Endothelial cell of umbilical vein (primary cell): ENCODE data around the gene NANS. TPM values are rescaled to one million over a fixed set of nuclear protein-coding genes. Genes with fewer than 3 reads are reported as not detected.

Experiments
- BruUV-seq: library from RNA; stranded (reverse); fragments of 400-500 nt; replicated peaks from 2 replicates; lab custom pipeline; 2021; lab: Mats Ljungman, UMichigan
- CTCF ChIA-PET: fragments of 300-600, 350-600 bp; sonication (Branson Sonifier 250); formaldehyde crosslinking; loops from one replicate; lab custom pipeline; 2021; ENCODE audit warnings: antibody characterized with exemption, inconsistent platforms; lab: Charles Lee
- POLR2A ChIA-PET: fragments of 300-600, 350-600 bp; sonication (Branson Sonifier 250); formaldehyde crosslinking; loops from one replicate; lab custom pipeline; 2021; ENCODE audit warnings: antibody characterized with exemption, inconsistent platforms; lab: Charles Lee
- DNase-seq: peaks from one replicate; pipeline ENCODE4 v3.0.0-alpha.2; 2011; ENCODE audit warnings: low read depth, low spot score
- FAIRE-seq: peaks from 2 replicates; lab custom pipeline; 2011; peaks lifted over from hg19 to GRCh38; lab: Jason Lieb, UNC
- H2AFZ ChIP-seq: 2 replicates; pipeline ENCODE4 v1.6.0; 2012; ENCODE audit warnings: low read depth, low read length, control low read depth, inconsistent platforms
- H3K27ac ChIP-seq: 2 replicates; pipeline ENCODE4 v1.5.1; 2011; ENCODE audit warnings: low read depth, mild to moderate bottlenecking, control low read depth, low read length, moderate library complexity; ENCODE audit not compliant: insufficient read depth
- H3K27me3 ChIP-seq, 2 experiments: 2 replicates each; pipeline versions ENCODE4 v1.6.0 to v1.6.1; 2011; ENCODE audit warnings: low read length in 2 of 2, mixed read lengths in 1 of 2; ENCODE audit not compliant: control insufficient read depth in 2 of 2, insufficient read depth in 2 of 2
- H3K36me3 ChIP-seq, 2 experiments: 2 replicates in 1 of 2; 3 replicates in 1 of 2; pipeline ENCODE4 v1.5.1; 2011; ENCODE audit warnings: low read length in 2 of 2, mild to moderate bottlenecking in 1 of 2, moderate library complexity in 1 of 2; ENCODE audit not compliant: control insufficient read depth in 2 of 2, insufficient read depth in 2 of 2; ENCODE audit errors: extremely low read depth in 1 of 2
- H3K4me1 ChIP-seq: 3 replicates; pipeline ENCODE4 v1.5.1; 2011; ENCODE audit warnings: mild to moderate bottlenecking, low read length; ENCODE audit not compliant: control insufficient read depth, insufficient read depth; ENCODE audit errors: extremely low read depth
- H3K4me2 ChIP-seq: 2 replicates; pipeline ENCODE4 v1.6.1; 2011; ENCODE audit warnings: low read length, control low read depth, mixed read lengths; ENCODE audit not compliant: insufficient read depth
- H3K4me3 ChIP-seq, 3 experiments: fragments of 200-600 bp in 1 of 3; sonication (generic), shearing (Covaris generic) in 1 of 3; replicated peaks in 1 of 3; 2 replicates each; pipeline ENCODE4 v1.5.1; 2011 to 2016; ENCODE audit warnings: control low read depth in 3 of 3, low read length in 3 of 3, mild to moderate bottlenecking in 2 of 3, inconsistent platforms in 1 of 3, low read depth in 1 of 3, moderate library complexity in 1 of 3; ENCODE audit not compliant: insufficient read depth in 1 of 3
- H3K79me2 ChIP-seq: 2 replicates; pipeline ENCODE4 v1.6.0; 2012; ENCODE audit warnings: low read length, inconsistent platforms; ENCODE audit not compliant: control insufficient read depth, insufficient read depth
- H3K9ac ChIP-seq: replicated peaks from 2 replicates; pipeline ENCODE3; 2011; ENCODE audit warnings: low read length, control low read depth; ENCODE audit not compliant: insufficient read depth; ENCODE audit errors: extremely low read depth
- H3K9me1 ChIP-seq: replicated peaks from 3 replicates; pipeline ENCODE4 v1.6.0; 2011; ENCODE audit warnings: mild to moderate bottlenecking, low read length; ENCODE audit not compliant: control insufficient read depth, insufficient read depth; ENCODE audit errors: extremely low read depth
- H3K9me3 ChIP-seq: replicated peaks from 2 replicates; pipeline ENCODE4 v1.5.1; 2012; ENCODE audit warnings: low read length, inconsistent platforms; ENCODE audit not compliant: control insufficient read depth, insufficient read depth
- H4K20me1 ChIP-seq: replicated peaks from 2 replicates; pipeline ENCODE3; 2011; ENCODE audit warnings: mild to moderate bottlenecking, low read length; ENCODE audit not compliant: control insufficient read depth, insufficient read depth; ENCODE audit errors: extremely low read depth
- EZH2 ChIP-seq: IDR thresholded peaks from 2 replicates; pipeline ENCODE4 v1.6.1; 2012; ENCODE audit warnings: borderline replicate concordance, low read depth, mild to moderate bottlenecking, moderate library complexity, low read length, inconsistent platforms; ENCODE audit not compliant: severe bottlenecking
- FOS ChIP-seq: IDR thresholded peaks from 2 replicates; pipeline ENCODE4 v1.6.1; 2011; ENCODE audit warnings: mild to moderate bottlenecking, low read length, moderate library complexity, borderline replicate concordance; ENCODE audit not compliant: insufficient read depth
- GATA2 ChIP-seq: IDR thresholded peaks from 2 replicates; pipeline ENCODE4 v1.7.0; 2011; ENCODE audit warnings: low read depth, mild to moderate bottlenecking, moderate library complexity, mixed read lengths, low read length; ENCODE audit not compliant: insufficient read length, insufficient read depth
- JUN ChIP-seq: IDR thresholded peaks from 2 replicates; pipeline ENCODE4 v1.6.1; 2011; ENCODE audit warnings: borderline replicate concordance, low read depth; ENCODE audit not compliant: insufficient read length, insufficient read depth
- MYC ChIP-seq: IDR thresholded peaks from one replicate; pipeline ENCODE4 v1.6.1; 2011; ENCODE audit warnings: mild to moderate bottlenecking, low read depth, low read length
- POLR2A ChIP-seq: IDR thresholded peaks from 2 replicates; pipeline ENCODE4 v1.6.1; 2012; ENCODE audit warnings: low read depth, mild to moderate bottlenecking, control low read depth, low read length
- POLR2AphosphoS5 ChIP-seq: IDR thresholded peaks from 2 replicates; pipeline ENCODE4 v1.6.1; 2012; ENCODE audit warnings: low read depth, mild to moderate bottlenecking, control low read depth, low read length, moderate library complexity; ENCODE audit not compliant: insufficient read depth
- dilution Hi-C: fragments of 300-500 bp; cut with MboI; formaldehyde crosslinking; loops from one replicate; pipeline ENCODE4 v1.15.0; 2019; ENCODE audit warnings: low sequenced_read_pairs; ENCODE audit not compliant: extremely low pct_ligation_motif_present
- intact Hi-C: fragments of 100-400 bp; cut with micrococcal nuclease; formaldehyde crosslinking; loops from one replicate; pipeline ENCODE4 v1.10.0; 2022
- polyA plus RNA-seq, 4 experiments: library from polyadenylated mRNA; depleted of rRNA in 3 of 4; stranded (reverse) in 3 of 4; unstranded in 1 of 4; fragments of >200 nt; gene quantifications; 2 replicates each; pipeline versions ENCODE4 v1.2.1 to v1.2.3, GENCODE V29; 2011 to 2012; ENCODE audit warnings: missing spikeins in 1 of 4
- total RNA-seq: library from RNA; stranded (reverse); gene quantifications from 2 replicates; pipeline ENCODE4 v1.2.3, GENCODE V29; 2021
- TF ChIP-seq, protein P1 (sequence below): IDR thresholded peaks from 2 replicates; pipeline ENCODE4 v1.6.1; 2011; ENCODE audit not compliant: insufficient read depth, insufficient read length
- TF ChIP-seq, protein P2 (sequence below), 2 donors: IDR thresholded peaks; 1 replicate in 1 of 2; 2 replicates in 1 of 2; pipeline ENCODE4 v1.5.1; 2011; ENCODE audit warnings: low read length in 2 of 2, mild to moderate bottlenecking in 2 of 2, moderate library complexity in 2 of 2, control low read depth in 1 of 2, inconsistent platforms in 1 of 2, low read depth in 1 of 2; ENCODE audit not compliant: insufficient read depth in 1 of 2; ENCODE audit errors: extremely low read depth in 1 of 2

The NANS gene
- total and polyA plus RNA-seq, 2 donors (not counting 3 experiments of a cell fraction or from before 2014, with no cell fraction given) = 85.1 to 108 TPM

DNA sequence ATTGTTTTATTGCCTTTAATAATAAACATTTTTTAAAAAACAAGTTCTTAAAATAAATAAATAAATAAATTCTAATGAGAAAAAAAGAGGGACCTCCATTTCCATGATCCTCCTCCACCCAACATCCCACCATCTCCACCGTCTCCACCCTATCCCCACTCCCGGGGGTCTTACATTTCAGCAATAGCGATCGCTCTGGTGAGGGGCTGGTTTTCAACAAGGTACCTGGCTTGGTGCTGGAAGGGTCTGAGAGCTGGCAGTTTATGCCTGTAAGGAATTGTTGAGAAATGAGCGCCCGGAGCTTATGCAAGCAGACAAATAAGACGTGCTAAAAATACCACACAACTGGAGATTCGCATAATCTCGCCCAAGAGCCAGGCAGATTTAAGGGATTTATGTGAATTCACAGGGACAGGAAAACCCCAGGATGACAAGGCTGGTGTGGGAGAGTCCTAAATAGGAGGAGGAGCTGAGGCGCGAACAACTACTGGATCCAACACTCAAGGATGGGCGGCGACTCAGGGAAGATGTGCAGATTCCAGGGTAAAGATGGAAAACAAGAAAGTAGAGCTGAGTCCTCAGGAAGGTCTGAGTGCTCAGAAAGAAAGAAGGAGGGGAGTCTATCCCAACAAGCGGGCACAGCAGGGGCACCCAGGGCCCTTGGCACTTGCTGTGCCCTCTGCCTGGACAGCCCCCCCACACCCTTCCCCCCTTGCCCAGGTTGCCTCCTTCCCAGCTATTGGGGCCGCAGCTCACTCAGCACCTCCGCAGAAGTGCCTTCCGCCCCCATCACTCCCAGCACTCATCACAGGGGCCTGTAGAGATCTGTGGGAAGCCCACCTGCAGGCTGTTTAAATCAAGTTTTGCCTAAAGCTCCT lies 35.4 kb downstream of the NANS start:
- dilution Hi-C loops (no loop called here), intact Hi-C loops (no loop called here)
- no peak for DNase-seq
- Histone ChIP-seq H3K4me3 (no peak overlapping the region), H4K20me1 (no peaks in the 10 kb centered on the region), H3K27ac (no peak overlapping the region), H3K9me1 (no peaks in the 10 kb centered on the region), H2AFZ (no peak overlapping the region), H3K27me3 (no peaks in the 10 kb centered on the region), H3K36me3 (no peaks in the 10 kb centered on the region), H3K9ac (no peak overlapping the region), H3K4me2 (no peak overlapping the region), H3K79me2 (no peaks in the 10 kb centered on the region), H3K9me3 (no peaks in the 10 kb centered on the region), H3K4me1 (peaks cover 3% of the 10 kb centered on the region)
- TF ChIP-seq MYC (no peak), EZH2 (no peak), POLR2A (no peak), JUN (no peak), GATA2 (no peak), POLR2AphosphoS5 (no peak), FOS (no peak)
- TF ChIP-seq, protein P1, sequence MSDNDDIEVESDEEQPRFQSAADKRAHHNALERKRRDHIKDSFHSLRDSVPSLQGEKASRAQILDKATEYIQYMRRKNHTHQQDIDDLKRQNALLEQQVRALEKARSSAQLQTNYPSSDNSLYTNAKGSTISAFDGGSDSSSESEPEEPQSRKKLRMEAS = no peak
- TF ChIP-seq, protein P2, sequence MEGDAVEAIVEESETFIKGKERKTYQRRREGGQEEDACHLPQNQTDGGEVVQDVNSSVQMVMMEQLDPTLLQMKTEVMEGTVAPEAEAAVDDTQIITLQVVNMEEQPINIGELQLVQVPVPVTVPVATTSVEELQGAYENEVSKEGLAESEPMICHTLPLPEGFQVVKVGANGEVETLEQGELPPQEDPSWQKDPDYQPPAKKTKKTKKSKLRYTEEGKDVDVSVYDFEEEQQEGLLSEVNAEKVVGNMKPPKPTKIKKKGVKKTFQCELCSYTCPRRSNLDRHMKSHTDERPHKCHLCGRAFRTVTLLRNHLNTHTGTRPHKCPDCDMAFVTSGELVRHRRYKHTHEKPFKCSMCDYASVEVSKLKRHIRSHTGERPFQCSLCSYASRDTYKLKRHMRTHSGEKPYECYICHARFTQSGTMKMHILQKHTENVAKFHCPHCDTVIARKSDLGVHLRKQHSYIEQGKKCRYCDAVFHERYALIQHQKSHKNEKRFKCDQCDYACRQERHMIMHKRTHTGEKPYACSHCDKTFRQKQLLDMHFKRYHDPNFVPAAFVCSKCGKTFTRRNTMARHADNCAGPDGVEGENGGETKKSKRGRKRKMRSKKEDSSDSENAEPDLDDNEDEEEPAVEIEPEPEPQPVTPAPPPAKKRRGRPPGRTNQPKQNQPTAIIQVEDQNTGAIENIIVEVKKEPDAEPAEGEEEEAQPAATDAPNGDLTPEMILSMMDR (IDR thresholded peaks at IDR 0.05; ENCODE audit: extremely low read depth in 1 of 2, insufficient read depth in 1 of 2, low read depth in 1 of 2, low read length in 2 of 2) = no peak
- no TSS peak for BruUV-seq
- no peak for FAIRE-seq
- ChIA-PET POLR2A (no interaction called here), CTCF (interaction anchor here (1.2 to 2.0 kb wide), 2 partner anchors 18 to 22 kb away, joined by 3 to 6 read pairs; no protein-coding TSS in a partner anchor)
